ENCODE results near the gene AP5B1.
A peak's percentile ranks its signal among the peaks of the same experiment; 100 is the strongest.
"Not testable (repeated sequence)": the region's sequence is repeated elsewhere in the genome, so short reads cannot be mapped to it uniquely, and the experiment has no call there.

AP5B1 gene

DNA sequence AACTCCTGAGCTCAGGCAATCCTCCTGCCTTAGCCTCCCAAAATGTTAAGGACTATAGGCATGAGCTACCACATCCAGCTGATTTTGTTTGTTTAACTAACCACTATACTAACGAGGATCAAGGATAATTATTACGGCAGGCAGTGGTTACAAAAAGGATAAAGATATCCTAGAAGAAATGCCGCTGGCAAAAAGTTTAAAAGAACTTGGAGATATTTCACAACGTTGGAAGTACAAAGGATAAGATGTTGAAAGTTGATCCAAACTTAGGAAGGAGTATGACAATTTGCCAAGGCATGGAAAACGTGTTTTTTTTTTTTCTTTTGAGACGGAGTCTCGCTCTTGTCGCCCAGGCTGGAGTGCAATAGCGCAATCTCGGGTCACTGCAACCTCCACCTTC is 13.4 kb downstream of the AP5B1 start:
- no peak for DNase-seq (ENCODE audit: low spot score)

DNA sequence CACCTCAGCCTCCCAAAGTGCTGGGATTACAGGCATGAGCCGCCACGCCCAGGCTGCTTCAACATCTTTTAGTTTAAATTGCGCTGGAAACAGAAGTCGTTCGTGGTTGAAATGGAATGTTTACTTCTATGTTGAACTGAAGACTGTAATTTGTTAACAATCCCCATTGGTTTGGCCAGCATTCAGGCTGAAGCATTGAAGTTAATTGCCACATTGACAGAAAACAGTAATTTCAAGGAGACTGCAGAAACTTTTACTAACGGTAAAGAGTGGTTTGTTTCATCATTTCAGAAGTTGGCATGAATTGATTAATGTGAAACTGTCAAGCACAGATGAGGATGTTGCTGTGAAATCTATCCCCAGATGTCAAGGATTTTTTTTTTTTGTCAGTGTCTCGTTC is 14.2 kb downstream of the AP5B1 start:
- DNase-seq (ENCODE audit: low spot score), result no peak

DNA sequence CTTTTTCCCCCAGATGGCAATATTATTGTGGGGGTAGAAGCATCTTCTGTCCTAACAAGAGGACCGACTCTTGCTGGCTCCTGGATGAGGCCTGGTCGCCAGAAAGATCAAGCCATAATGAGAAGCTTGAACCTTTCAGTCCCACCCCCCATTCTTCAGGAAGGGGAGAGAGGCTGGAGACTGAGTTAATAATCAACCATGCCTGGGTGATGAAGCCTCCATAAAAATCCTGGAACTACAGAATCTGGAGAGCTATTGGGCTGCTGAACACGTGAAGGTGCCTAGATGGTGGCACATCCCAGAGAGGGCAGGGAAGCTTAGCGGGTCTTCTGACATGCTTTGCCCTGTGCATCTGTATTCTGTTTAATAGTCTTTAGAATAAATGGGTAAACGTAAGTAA is 16.3 kb downstream of the AP5B1 start:
- no peak for DNase-seq (ENCODE audit: low spot score)

DNA sequence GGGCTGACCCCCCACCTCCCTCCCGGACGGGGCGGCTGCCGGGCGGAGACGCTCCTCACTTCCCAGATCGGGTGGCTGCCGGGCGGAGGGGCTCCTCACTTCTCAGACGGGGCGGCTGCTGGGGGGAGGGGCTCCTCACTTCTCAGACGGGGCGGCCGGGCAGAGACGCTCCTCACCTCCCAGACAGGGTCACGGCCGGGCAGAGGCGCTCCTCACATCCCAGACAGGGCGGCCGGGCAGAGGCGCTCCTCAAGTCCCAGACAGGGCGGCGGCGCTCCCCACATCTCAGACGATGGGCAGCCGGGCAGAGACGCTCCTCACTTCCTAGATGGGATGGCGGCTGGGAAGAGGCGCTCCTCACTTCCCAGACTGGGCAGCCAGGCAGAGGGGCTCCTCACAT is 18.0 kb downstream of the AP5B1 start:
- not testable (repeated sequence) for DNase-seq (ENCODE audit: low spot score)

DNA sequence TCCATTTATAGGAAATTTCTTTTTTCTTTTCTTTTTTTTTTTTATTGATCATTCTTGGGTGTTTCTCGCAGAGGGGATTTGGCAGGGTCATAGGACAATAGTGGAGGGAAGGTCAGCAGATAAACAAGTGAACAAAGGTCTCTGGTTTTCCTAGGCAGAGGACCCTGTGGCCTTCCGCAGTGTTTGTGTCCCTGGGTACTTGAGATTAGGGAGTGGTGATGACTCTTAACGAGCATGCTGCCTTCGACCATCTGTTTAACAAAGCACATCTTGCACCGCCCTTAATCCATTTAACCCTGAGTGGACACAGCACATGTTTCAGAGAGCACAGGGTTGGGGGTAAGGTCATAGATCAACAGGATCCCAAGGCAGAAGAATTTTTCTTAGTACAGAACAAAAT is 18.6 kb downstream of the AP5B1 start:
- DNase-seq (ENCODE audit: low spot score), result not testable (repeated sequence)

DNA sequence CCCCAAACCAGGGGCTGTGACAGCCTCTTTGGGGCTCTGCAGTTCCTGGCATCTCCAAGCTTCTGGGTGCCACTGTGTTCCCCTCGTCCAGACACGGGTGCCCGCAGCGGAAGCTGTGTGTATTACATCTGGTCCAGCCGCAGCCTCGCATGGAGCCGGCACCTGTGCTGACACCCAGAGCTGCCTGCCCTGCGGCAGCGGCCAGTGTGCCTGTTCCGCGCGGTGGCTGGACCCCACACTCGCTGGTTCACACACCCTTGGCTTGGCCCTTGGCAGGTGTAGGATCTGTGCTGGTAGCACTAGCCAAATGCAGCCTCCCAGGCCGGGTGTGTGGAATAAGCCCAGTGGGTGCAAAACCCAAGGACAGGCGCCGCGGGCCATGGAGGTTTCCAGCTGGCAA is 35.7 kb downstream of the AP5B1 start:
- no peak for DNase-seq (ENCODE audit: low spot score)

DNA sequence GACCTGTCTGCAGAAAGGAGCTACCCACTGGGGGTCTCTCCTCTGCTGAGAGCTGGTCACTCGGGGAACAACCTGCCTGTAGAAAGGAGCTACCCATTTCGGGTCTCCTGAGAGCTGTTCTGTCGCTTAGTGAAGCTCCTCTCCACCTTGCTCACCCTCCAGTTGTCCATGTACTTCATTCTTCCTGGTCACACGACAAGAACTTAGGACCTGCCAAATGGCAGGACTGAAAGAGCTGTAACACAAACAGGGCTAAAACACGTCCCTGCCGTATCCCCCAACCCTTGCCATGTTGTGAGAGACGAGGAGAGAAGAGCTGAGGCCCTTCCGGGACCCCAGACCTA is 36.1 kb downstream of the AP5B1 start:
- DNase-seq (ENCODE audit: low spot score), result no peak

DNA sequence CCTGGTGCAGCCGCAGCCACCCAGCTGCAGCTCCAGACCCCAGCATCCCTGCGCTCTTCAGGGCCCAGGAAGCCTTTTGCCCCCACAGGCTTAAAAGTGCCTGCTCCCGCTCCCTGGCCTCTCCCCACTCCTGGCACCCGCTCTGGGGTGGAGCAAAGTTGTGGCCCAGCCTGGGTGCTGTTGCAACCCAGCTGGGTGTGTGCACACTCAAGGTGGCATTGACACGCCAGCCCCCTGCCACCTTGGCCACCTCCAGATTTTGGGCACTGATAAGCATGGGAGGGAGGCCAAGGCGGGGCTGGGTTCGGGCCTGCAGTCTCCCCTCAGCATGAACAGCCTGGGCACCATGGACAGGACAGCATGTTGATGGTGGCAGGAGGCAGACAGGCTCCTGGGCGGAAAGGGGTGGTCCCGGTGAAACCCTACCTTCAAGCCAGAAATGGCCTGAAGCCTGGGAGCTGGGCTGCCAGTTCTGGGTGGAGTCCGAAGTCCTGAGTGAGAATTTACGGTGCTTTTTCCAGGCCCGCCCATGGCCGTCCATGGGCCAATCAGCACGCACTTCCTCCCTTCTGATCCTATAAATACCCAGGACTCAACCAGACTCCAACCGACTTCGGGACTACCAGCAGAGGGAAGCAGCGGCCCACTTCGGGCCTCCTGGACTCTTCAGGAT is 36.6 kb downstream of the AP5B1 start:
- peak; percentile 63 for DNase-seq (ENCODE audit: low spot score)

DNA sequence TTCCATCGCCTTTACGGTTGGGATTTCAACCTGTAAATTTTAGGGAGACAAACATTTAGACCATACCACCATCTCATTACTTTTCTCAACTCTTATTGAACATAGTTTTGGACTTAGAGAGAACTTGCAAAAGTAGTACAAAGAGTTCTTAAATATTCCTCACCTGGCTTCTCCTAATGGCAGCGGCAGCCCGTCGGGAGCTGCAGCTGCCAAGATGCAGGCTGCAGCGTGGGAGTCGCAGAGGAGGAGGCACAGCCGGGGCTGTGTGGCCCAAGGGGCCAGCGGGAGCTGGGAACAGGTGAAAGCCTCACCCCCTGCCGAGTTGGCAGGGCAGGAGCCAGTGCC is 37.1 kb downstream of the AP5B1 start:
- DNase-seq (ENCODE audit: low spot score), result no peak

DNA sequence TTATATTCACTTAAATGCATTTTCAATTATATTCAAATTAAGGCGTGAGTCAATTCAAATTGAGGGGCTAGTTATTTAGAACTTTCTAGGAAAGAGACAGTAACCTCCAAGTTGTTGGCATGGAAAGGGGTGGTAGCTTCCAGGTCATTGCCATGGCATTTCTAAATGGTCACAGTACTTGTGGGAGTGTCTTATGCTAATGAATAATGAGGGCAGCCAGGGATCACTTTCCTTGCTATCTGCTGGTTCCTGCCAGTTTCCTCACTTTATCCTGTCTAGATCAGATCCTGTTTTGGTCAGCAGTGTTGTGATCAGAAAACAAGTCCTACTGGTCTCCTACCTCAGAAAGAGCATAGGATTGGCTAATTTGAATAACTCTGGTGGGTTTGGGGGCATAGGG is 38.4 kb downstream of the AP5B1 start:
- no peak for DNase-seq (ENCODE audit: low spot score)

DNA sequence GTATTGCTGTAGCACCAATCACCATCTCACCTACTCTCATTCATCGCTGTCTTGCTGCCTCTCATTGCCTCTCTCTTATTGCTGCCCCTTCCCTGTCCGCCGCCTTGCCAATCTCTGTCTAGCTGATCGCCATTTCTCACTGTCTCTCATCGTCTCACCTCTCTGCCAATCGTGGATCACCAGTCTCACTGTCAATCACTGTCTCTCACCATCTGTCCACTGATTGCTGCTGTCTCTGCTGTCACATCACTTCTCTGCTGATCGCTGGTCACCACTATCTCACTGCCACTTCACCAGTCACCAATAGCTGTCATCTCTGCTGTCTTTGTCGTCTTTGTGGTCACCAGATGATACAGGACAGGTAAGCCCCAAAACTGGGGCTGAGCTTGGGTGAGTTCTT is 39.6 kb downstream of the AP5B1 start:
- no peak for DNase-seq (ENCODE audit: low spot score)

DNA sequence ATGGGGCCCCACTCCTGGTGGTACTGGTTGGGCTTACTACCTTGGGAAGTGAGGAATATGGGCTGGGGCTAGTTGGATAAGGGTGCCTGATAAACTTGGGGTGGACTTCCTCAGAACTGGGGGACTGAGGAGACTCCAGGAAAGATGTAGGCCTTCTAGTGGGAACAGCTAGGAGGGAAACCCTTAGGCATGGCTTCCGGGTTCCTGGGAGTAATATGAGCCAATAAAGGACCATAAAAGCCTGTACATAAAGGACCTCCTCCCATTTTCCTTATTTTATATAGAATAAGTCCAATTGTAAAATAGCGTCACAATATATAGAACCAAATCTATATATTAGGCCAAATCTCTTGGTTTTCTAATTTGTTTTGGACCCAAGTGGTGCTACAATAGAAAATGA is 41.8 kb downstream of the AP5B1 start:
- DNase-seq (ENCODE audit: low spot score), result no peak

DNA sequence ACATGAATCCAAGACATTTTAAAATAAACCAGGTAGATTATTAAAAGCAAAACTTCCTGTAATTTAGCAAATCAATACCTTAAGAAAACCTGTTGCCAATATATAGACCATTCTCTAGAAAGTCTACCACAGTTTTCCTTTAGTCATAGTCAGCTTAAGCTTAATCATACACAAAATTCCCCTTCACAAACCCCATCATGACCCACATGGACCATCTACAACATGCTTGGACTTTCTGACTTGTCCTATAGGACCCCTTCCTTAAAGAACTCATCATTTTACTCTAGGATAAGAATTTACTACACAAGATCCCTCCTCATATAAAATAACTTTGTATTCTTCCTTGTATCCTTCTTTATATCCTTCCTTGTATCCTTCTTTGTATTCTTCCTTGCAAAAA is 44.0 kb downstream of the AP5B1 start:
- no peak for DNase-seq (ENCODE audit: low spot score)

DNA sequence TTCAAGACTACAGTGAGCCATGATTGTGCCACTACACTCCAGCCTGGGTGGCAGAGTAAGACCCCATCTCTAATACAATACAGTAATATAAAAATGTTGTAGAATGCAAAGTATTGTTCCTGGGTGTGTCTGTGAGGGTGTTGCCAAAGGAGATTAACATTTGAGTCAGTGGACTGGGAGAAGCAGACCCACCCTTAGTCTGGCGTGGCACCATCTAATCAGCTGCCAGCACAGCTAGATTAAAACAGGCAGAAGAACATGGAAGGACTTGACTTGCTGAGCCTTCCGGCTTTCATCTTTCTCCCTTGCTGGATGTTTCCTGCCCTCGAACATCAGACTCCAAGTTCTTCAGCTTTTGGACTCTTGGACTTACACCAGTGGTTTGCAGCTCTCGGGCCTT is 45.7 kb downstream of the AP5B1 start:
- not testable (repeated sequence) for DNase-seq (ENCODE audit: low spot score)

DNA sequence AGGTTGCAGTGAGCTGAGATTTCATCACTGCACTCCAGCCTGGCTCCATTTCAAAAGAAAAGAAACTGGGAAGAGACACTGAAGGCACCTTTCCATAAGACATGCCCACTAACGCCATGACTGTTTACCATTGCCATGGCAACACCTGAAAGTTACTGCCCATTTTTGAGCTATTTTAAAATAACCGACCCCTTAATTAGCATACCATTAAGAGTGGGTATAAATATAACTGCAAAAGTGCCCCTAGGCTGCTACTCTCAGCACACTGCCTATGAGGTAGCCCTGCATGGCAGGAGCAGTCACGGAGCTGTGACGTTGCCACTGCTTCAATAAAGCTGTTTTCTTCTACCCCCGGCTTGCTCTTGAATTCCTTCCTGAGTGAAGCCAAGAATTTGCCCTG is 50.3 kb downstream of the AP5B1 start:
- no peak for DNase-seq (ENCODE audit: low spot score)

DNA sequence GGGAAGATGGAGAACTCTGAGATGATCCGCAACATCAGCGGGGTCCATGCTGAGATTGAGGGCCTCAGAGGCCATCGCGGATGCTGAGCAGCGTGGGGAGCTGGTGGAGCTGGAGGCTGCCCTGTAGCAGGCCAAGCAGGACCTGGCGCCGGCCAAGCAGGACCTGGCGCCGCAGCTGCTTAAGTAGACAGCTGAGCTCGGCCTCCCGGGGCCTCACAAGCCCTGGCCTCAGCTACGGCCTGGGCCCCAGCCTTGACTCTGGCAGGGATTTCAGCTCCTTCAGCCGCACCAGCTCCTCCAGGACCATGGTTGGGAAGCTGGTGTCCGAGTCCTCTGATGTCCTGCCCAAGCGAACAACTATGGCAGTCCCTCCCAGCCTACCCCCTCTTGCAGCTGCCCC is 52.9 kb downstream of the AP5B1 start:
- no peak for DNase-seq (ENCODE audit: low spot score)

DNA sequence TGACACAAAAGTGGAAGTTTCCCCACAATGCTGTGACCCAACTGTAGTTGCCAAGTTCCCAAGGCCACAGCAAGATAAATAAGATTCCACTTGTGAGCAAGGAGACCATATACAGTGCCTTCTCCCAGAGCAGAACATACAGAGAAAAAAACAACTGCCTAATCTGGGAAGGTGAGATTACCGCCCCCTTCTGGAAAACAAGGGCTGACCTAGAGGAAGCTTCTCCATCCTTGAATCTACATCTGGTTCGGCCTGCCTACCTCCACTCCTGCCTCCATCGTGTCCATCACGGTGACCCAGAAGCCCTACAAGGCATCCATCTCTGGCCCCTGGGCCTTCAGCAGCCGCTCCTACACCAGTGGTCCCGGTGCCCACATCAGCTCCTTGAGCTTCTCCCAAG is 54.1 kb downstream of the AP5B1 start:
- no peak for DNase-seq (ENCODE audit: low spot score)
